ENCODE measurements around the gene CHCT1.

DNA sequence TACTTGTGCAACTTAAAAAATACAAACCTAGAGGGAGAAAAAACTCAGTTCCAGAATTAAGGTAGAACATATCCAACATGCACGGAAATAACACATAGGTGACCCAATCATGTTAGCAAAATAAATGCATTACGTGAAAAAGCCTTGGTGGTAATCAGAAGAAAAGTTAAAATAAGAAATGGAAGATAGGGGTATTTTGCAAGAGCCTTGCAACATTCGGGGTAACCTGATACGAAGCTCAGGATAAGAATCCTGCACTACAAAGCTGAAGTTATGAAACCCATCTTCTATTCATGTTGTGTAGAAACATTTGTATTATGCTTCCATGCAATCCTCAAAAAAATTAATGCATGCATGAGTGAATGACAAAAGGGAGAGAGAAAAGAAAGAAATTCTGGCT lies 33.1 kb downstream of the CHCT1 start:
- TF ChIP-seq POLR2A (IDR thresholded peaks at IDR 0.05), result no peak
- TF ChIP-seq, protein P1, sequence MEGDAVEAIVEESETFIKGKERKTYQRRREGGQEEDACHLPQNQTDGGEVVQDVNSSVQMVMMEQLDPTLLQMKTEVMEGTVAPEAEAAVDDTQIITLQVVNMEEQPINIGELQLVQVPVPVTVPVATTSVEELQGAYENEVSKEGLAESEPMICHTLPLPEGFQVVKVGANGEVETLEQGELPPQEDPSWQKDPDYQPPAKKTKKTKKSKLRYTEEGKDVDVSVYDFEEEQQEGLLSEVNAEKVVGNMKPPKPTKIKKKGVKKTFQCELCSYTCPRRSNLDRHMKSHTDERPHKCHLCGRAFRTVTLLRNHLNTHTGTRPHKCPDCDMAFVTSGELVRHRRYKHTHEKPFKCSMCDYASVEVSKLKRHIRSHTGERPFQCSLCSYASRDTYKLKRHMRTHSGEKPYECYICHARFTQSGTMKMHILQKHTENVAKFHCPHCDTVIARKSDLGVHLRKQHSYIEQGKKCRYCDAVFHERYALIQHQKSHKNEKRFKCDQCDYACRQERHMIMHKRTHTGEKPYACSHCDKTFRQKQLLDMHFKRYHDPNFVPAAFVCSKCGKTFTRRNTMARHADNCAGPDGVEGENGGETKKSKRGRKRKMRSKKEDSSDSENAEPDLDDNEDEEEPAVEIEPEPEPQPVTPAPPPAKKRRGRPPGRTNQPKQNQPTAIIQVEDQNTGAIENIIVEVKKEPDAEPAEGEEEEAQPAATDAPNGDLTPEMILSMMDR (IDR thresholded peaks at IDR 0.05), result no peak

All from body of pancreas (tissue), 4 donors.